OCI-LY7 (cell line): ENCODE data around the gene HLF. TPM values are rescaled to one million over a fixed set of nuclear protein-coding genes. Genes with fewer than 3 reads are reported as not detected.

Source experiments
- BruUV-seq: library from RNA; stranded (reverse); fragments of 400-500 nt; replicated peaks from 2 replicates; lab custom pipeline; 2021; lab: Mats Ljungman, UMichigan
- CTCF ChIA-PET: fragments of 300-600 bp; sonication (Branson Sonifier 250); formaldehyde crosslinking; loops from one replicate; lab custom pipeline; 2022; ENCODE audit warnings: antibody characterized with exemption; ENCODE audit not compliant: unreplicated experiment; lab: Charles Lee
- POLR2A ChIA-PET: fragments of 300-600 bp; sonication (Branson Sonifier 250); formaldehyde crosslinking; loops from one replicate; lab custom pipeline; 2022; ENCODE audit warnings: antibody characterized with exemption; lab: Charles Lee
- DNase-seq: peaks from one replicate; pipeline ENCODE4 v3.0.0-alpha.2; 2015; ENCODE audit warnings: low spot score
- H2AFZ ChIP-seq: fragments of 200-600 bp; sonication (generic), shearing (Covaris generic); 2 replicates; pipeline ENCODE4 v1.6.1; 2014; ENCODE audit warnings: mild to moderate bottlenecking, antibody characterized with exemption, low read length, moderate library complexity
- H3K27ac ChIP-seq: fragments of 200-600 bp; sonication (generic); 2 replicates; pipeline ENCODE4 v1.5.1; 2014; ENCODE audit warnings: mixed run types, low read depth, mild to moderate bottlenecking, moderate library complexity, low read length, inconsistent platforms; ENCODE audit not compliant: poor library complexity, severe bottlenecking
- H3K36me3 ChIP-seq: fragments of 200-600 bp; sonication (generic); 2 replicates; pipeline ENCODE4 v1.6.1; 2014; ENCODE audit warnings: mild to moderate bottlenecking, antibody characterized with exemption, low read length, moderate library complexity, mixed read lengths; ENCODE audit not compliant: insufficient read depth
- H3K4me1 ChIP-seq: fragments of 200-600 bp; sonication (generic); 2 replicates; pipeline ENCODE4 v1.5.1; 2014; ENCODE audit warnings: mild to moderate bottlenecking, low read length; ENCODE audit not compliant: insufficient read depth, poor library complexity, severe bottlenecking
- H3K4me2 ChIP-seq: fragments of 200-600 bp; sonication (generic); 2 replicates; pipeline ENCODE4 v1.6.1; 2014; ENCODE audit warnings: mild to moderate bottlenecking, low read length
- H3K4me3 ChIP-seq: fragments of 200-600 bp; sonication (generic); 2 replicates; pipeline ENCODE4 v1.5.1; 2014; ENCODE audit warnings: mild to moderate bottlenecking, low read depth, low read length; ENCODE audit not compliant: poor library complexity, severe bottlenecking
- H3K79me2 ChIP-seq: fragments of 200-600 bp; sonication (generic); 2 replicates; pipeline ENCODE4 v1.6.1; 2016; ENCODE audit warnings: low read depth, mild to moderate bottlenecking, low read length, moderate library complexity, mixed read lengths; ENCODE audit not compliant: insufficient read depth
- H3K9me2 ChIP-seq: fragments of 200-600 bp; sonication (generic); 2 replicates; pipeline ENCODE4 v1.6.1; 2016; ENCODE audit warnings: mild to moderate bottlenecking, low read length, mixed read lengths; ENCODE audit not compliant: insufficient read depth
- H3K9me3 ChIP-seq: fragments of 200-600 bp; sonication (generic); 2 replicates; pipeline ENCODE4 v1.6.1; 2014; ENCODE audit warnings: mild to moderate bottlenecking, mixed run types, low read length, mixed read lengths
- H4K20me1 ChIP-seq: fragments of 200-600 bp; sonication (generic); 2 replicates; pipeline ENCODE4 v1.6.1; 2014; ENCODE audit warnings: mild to moderate bottlenecking, antibody characterized with exemption, low read length, moderate library complexity, mixed read lengths; ENCODE audit not compliant: insufficient read depth
- CTCF ChIP-seq: fragments of 200-600 bp; sonication (generic); conservative IDR thresholded peaks from 2 replicates; pipeline ENCODE4 v1.5.1; 2014; ENCODE audit warnings: mild to moderate bottlenecking, antibody characterized with exemption, low read length, moderate library complexity, mixed read lengths
- EZH2phosphoT487 ChIP-seq: fragments of 200-600 bp; sonication (generic); IDR thresholded peaks from 2 replicates; pipeline ENCODE4 v1.6.1; 2018; ENCODE audit warnings: low read depth, borderline replicate concordance, mild to moderate bottlenecking, mixed run types, antibody characterized with exemption, low read length, moderate library complexity, mixed read lengths
- intact Hi-C: fragments of 100-400 bp; cut with micrococcal nuclease; formaldehyde crosslinking; loops from one replicate; pipeline ENCODE4 v1.10.0; 2022; ENCODE audit not compliant: unreplicated experiment
- total RNA-seq, 2 experiments: library from RNA; depleted of rRNA in 1 of 2; stranded (reverse); fragments of >200 nt in 1 of 2; shearing (Covaris generic) in 1 of 2; gene quantifications; 2 replicates each; pipeline ENCODE4 v1.2.3, GENCODE V29; 2014 to 2022

HLF gene
- total RNA-seq, 2 experiments from 2014 or later: 0.13 TPM; not detected in 1

- DNase-seq: no peak
- H3K4me1 ChIP-seq: no peaks in the 10 kb centered on the region
- no peak for TF ChIP-seq EZH2phosphoT487
- TF ChIP-seq CTCF: no peak
- no peaks in the 10 kb centered on the region for H4K20me1 ChIP-seq
- H3K36me3 ChIP-seq: no peaks in the 10 kb centered on the region
- ChIA-PET CTCF (no interaction called here), POLR2A (no interaction called here)
- intact Hi-C loops: no loop called here
- H3K79me2 ChIP-seq: no peaks in the 10 kb centered on the region
- no peaks in the 10 kb centered on the region for H3K9me3 ChIP-seq
- no peak overlapping the region for H3K4me2 ChIP-seq
- H3K9me2 ChIP-seq: no peaks in the 10 kb centered on the region
- no peak overlapping the region for H3K4me3 ChIP-seq
- BruUV-seq: no TSS peak
- no peak overlapping the region for H3K27ac ChIP-seq
- H2AFZ ChIP-seq: no peak overlapping the region
These were observed 7.4 kb downstream of the HLF start for GRCh38 chr17:55271958-55272710.

- Histone ChIP-seq H3K36me3 (no peaks in the 10 kb centered on the region), H3K4me1 (no peaks in the 10 kb centered on the region), H3K4me3 (no peak overlapping the region), H3K9me2 (no peaks in the 10 kb centered on the region), H3K9me3 (no peaks in the 10 kb centered on the region), H3K79me2 (no peaks in the 10 kb centered on the region), H3K27ac (no peak overlapping the region), H2AFZ (no peak overlapping the region), H4K20me1 (no peaks in the 10 kb centered on the region), H3K4me2 (no peak overlapping the region)
- POLR2A ChIA-PET: no interaction called here
- no peak for DNase-seq
- CTCF ChIA-PET: no interaction called here
- intact Hi-C loops: no loop called here
- BruUV-seq: no TSS peak
- no peak for TF ChIP-seq EZH2phosphoT487
- TF ChIP-seq CTCF: no peak
These were observed 8.2 kb downstream of the HLF start for GRCh38 chr17:55272711-55273578.
